Activated T-helper 1 cell treated with anti-CD3 and anti-CD28 coated beads, Interleukin-12 subunit alpha, Interleukin-12 subunit beta, Interleukin-2, Interleukin-4 antibody, amounts not matched to agents 30 ng/mL and 10 ng/mL and 1 ng/mL, durations not matched to agents 14 hours and 24 hours and 36 hours (primary cell): ENCODE measurements around the gene CORO1C. TPM values are rescaled to one million over a fixed set of nuclear protein-coding genes. Genes with fewer than 3 reads are reported as not detected.

Source experiments
- DNase-seq: peaks from one replicate; pipeline ENCODE4 v3.0.0; 2021; ENCODE audit warnings: low spot score
- H3K27ac Mint-ChIP-seq: one replicate; pipeline ENCODE4 v1.8.0; 2021; ENCODE audit warnings: mild to moderate bottlenecking, mixed read lengths
- H3K27me3 Mint-ChIP-seq: one replicate; pipeline ENCODE4 v1.8.0; 2022; ENCODE audit warnings: mild to moderate bottlenecking, moderate library complexity, mixed read lengths; ENCODE audit not compliant: insufficient read depth
- H3K36me3 Mint-ChIP-seq: one replicate; pipeline ENCODE4 v1.8.0; 2021; ENCODE audit warnings: low read depth, mixed read lengths
- H3K4me1 Mint-ChIP-seq: one replicate; pipeline ENCODE4 v1.8.0; 2021; ENCODE audit warnings: low read depth, mixed read lengths
- H3K4me3 Mint-ChIP-seq: one replicate; pipeline ENCODE4 v1.8.0; 2021; ENCODE audit warnings: mild to moderate bottlenecking, moderate library complexity, mixed read lengths
- H3K9me3 Mint-ChIP-seq: one replicate; pipeline ENCODE4 v1.8.0; 2021; ENCODE audit warnings: mixed read lengths
- intact Hi-C: fragments of 100-400 bp; cut with micrococcal nuclease; formaldehyde crosslinking; loops from one replicate; pipeline ENCODE4 v1.15.1; 2024
- total RNA-seq: library from RNA; stranded (reverse); gene quantifications from 2 replicates; pipeline ENCODE4 v1.2.3, GENCODE V29; 2022

Gene CORO1C
- total RNA-seq, 1 donor from 2014 or later = 46.1 TPM

GRCh38 chr12:108649669-108650068 lies 81.6 kb downstream of the CORO1C start:
- Mint-ChIP-seq H3K4me3 (no peak overlapping the region), H3K9me3 (no peaks in the 10 kb centered on the region), H3K27me3 (no peaks in the 10 kb centered on the region), H3K36me3 (peaks cover 21% of the 10 kb centered on the region), H3K27ac (no peak overlapping the region), H3K4me1 (peaks cover 47% of the 10 kb centered on the region)
- no peak for DNase-seq
- intact Hi-C loops = no loop called here

- intact Hi-C loops = no loop called here
- Mint-ChIP-seq H3K36me3 (peaks cover 21% of the 10 kb centered on the region), H3K27ac (no peak overlapping the region), H3K27me3 (no peaks in the 10 kb centered on the region), H3K4me3 (no peak overlapping the region), H3K4me1 (peaks cover 47% of the 10 kb centered on the region), H3K9me3 (no peaks in the 10 kb centered on the region)
- no peak for DNase-seq
Measured at GRCh38 chr12:108649126-108649525, 82.2 kb downstream of the CORO1C start.

- no peak for DNase-seq
- Mint-ChIP-seq H3K9me3 (no peaks in the 10 kb centered on the region), H3K27ac (no peak overlapping the region), H3K4me1 (peaks cover 47% of the 10 kb centered on the region), H3K27me3 (no peaks in the 10 kb centered on the region), H3K36me3 (peaks cover 23% of the 10 kb centered on the region), H3K4me3 (no peak overlapping the region)
- intact Hi-C loops = no loop called here
Measured at GRCh38 chr12:108648371-108648770, 82.9 kb downstream of the CORO1C start.

GRCh38 chr12:108647585-108648287 lies 83.6 kb downstream of the CORO1C start:
- Mint-ChIP-seq H3K4me1 (peaks cover 41% of the 10 kb centered on the region), H3K4me3 (no peak overlapping the region), H3K36me3 (peaks cover 23% of the 10 kb centered on the region), H3K27me3 (no peaks in the 10 kb centered on the region), H3K27ac (peak overlapping the region; percentile 37), H3K9me3 (no peaks in the 10 kb centered on the region)
- DNase-seq = no peak
- intact Hi-C loops = no loop called here

- H3K4me3 Mint-ChIP-seq = no peak overlapping the region
- peak overlapping the region; percentile 64 for H3K27ac Mint-ChIP-seq
- H3K4me1 Mint-ChIP-seq = peaks cover 36% of the 10 kb centered on the region
- H3K36me3 Mint-ChIP-seq = peaks cover 21% of the 10 kb centered on the region
- H3K27me3 Mint-ChIP-seq = no peaks in the 10 kb centered on the region
- intact Hi-C loops = loop anchor here (1.0 kb wide), 1 partner anchor 11 kb away; no protein-coding TSS in a partner anchor
- H3K9me3 Mint-ChIP-seq = no peaks in the 10 kb centered on the region
- DNase-seq = no peak
Measured at GRCh38 chr12:108646600-108647579, 84.4 kb downstream of the CORO1C start.

- Mint-ChIP-seq H3K4me3 (no peak overlapping the region), H3K27me3 (no peaks in the 10 kb centered on the region), H3K27ac (peak overlapping the region; percentile 64), H3K9me3 (no peaks in the 10 kb centered on the region), H3K36me3 (peaks cover 17% of the 10 kb centered on the region), H3K4me1 (peaks cover 31% of the 10 kb centered on the region)
- intact Hi-C loops = loop anchor here (1.0 kb wide), 1 partner anchor 10 kb away; no protein-coding TSS in a partner anchor
- DNase-seq = no peak
Measured at GRCh38 chr12:108645686-108646599, 85.4 kb downstream of the CORO1C start.

GRCh38 chr12:108644811-108645120 lies 86.6 kb downstream of the CORO1C start:
- peaks cover 30% of the 10 kb centered on the region for H3K4me1 Mint-ChIP-seq
- intact Hi-C loops = no loop called here
- H3K27ac Mint-ChIP-seq = no peak overlapping the region
- H3K27me3 Mint-ChIP-seq = no peaks in the 10 kb centered on the region
- no peak for DNase-seq
- peaks cover 17% of the 10 kb centered on the region for H3K36me3 Mint-ChIP-seq
- H3K4me3 Mint-ChIP-seq = no peak overlapping the region
- no peaks in the 10 kb centered on the region for H3K9me3 Mint-ChIP-seq

GRCh38 chr12:108643941-108644810 lies 87.1 kb downstream of the CORO1C start:
- Mint-ChIP-seq H3K9me3 (no peaks in the 10 kb centered on the region), H3K27ac (no peak overlapping the region), H3K36me3 (peaks cover 13% of the 10 kb centered on the region), H3K27me3 (no peaks in the 10 kb centered on the region), H3K4me1 (peaks cover 24% of the 10 kb centered on the region), H3K4me3 (no peak overlapping the region)
- intact Hi-C loops = no loop called here
- DNase-seq = no peak

GRCh38 chr12:108642899-108643654 lies 88.2 kb downstream of the CORO1C start:
- no peak for DNase-seq
- H3K36me3 Mint-ChIP-seq = peaks cover 6% of the 10 kb centered on the region
- H3K4me3 Mint-ChIP-seq = no peak overlapping the region
- no peaks in the 10 kb centered on the region for H3K9me3 Mint-ChIP-seq
- H3K4me1 Mint-ChIP-seq = peaks cover 19% of the 10 kb centered on the region
- intact Hi-C loops = no loop called here
- H3K27me3 Mint-ChIP-seq = no peaks in the 10 kb centered on the region
- no peak overlapping the region for H3K27ac Mint-ChIP-seq

- Mint-ChIP-seq H3K4me3 (no peak overlapping the region), H3K27ac (no peak overlapping the region), H3K4me1 (peaks cover 24% of the 10 kb centered on the region), H3K36me3 (peaks cover 6% of the 10 kb centered on the region), H3K27me3 (no peaks in the 10 kb centered on the region), H3K9me3 (no peaks in the 10 kb centered on the region)
- no peak for DNase-seq
- intact Hi-C loops = no loop called here
Measured at GRCh38 chr12:108642269-108642870, 88.9 kb downstream of the CORO1C start.
